ENCODE measurements around the gene ZNF664.

DNA sequence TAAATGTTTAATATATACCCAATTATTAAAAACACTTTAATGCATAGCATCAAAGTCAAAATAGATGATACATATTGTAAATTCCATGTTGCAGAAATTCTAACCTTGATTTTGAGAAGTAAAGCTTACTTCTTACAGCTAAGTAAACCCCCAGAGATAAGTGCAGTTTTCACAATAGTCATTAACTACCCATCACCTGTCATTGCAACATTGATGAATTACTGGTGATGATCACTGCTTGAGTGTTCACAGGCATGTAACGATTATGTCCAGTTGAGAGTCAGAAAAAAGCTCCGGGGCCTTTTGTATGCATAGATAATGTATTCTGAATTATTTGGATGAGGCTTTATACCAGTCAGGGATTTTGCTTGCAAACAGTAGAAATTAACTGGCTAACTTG is 67.7 kb downstream of the ZNF664 start:
- TF ChIP-seq, protein P1, sequence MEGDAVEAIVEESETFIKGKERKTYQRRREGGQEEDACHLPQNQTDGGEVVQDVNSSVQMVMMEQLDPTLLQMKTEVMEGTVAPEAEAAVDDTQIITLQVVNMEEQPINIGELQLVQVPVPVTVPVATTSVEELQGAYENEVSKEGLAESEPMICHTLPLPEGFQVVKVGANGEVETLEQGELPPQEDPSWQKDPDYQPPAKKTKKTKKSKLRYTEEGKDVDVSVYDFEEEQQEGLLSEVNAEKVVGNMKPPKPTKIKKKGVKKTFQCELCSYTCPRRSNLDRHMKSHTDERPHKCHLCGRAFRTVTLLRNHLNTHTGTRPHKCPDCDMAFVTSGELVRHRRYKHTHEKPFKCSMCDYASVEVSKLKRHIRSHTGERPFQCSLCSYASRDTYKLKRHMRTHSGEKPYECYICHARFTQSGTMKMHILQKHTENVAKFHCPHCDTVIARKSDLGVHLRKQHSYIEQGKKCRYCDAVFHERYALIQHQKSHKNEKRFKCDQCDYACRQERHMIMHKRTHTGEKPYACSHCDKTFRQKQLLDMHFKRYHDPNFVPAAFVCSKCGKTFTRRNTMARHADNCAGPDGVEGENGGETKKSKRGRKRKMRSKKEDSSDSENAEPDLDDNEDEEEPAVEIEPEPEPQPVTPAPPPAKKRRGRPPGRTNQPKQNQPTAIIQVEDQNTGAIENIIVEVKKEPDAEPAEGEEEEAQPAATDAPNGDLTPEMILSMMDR (IDR thresholded peaks at IDR 0.05) = no peak
- no peak for TF ChIP-seq POLR2A (IDR thresholded peaks at IDR 0.05)
